Colonic mucosa (tissue), 4 donors: Measurements from ENCODE around the gene ASB11. TPM values are rescaled to one million over a fixed set of nuclear protein-coding genes. Genes with fewer than 3 reads are reported as not detected.
A peak's percentile ranks its signal among the peaks of the same experiment; 100 is the strongest.

ENCODE experiments used
- DNase-seq: peaks from one replicate; pipeline ENCODE4 v3.0.0-alpha.2; 2020
- H3K27ac ChIP-seq: fragments of 200-600 bp; one replicate; pipeline ENCODE4 v1.8.0; 2021
- H3K27me3 ChIP-seq: fragments of 200-600 bp; one replicate; pipeline ENCODE4 v1.8.0; 2021
- H3K36me3 ChIP-seq: fragments of 200-600 bp; one replicate; pipeline ENCODE4 v1.8.0; 2021
- H3K4me1 ChIP-seq: fragments of 200-600 bp; one replicate; pipeline ENCODE4 v1.8.0; 2021; ENCODE audit warnings: mild to moderate bottlenecking
- H3K4me3 ChIP-seq: fragments of 200-600 bp; one replicate; pipeline ENCODE4 v1.8.0; 2021
- H3K9ac ChIP-seq, 2 donors: one replicate each; pipeline ENCODE4 v1.7.0; 2013; ENCODE audit warnings: control low read depth in 2 of 2, low read depth in 2 of 2, low read length in 2 of 2
- H3K9me3 ChIP-seq: fragments of 200-600 bp; one replicate; pipeline ENCODE4 v1.8.0; 2021
- CTCF ChIP-seq: fragments of 200-600 bp; IDR thresholded peaks from one replicate; pipeline ENCODE4 v1.8.0; 2022; ENCODE audit warnings: antibody characterized with exemption, mild to moderate bottlenecking
- intact Hi-C: fragments of 100-400 bp; cut with DNase I; formaldehyde crosslinking; loops from one replicate; pipeline ENCODE4 v1.14.1; 2022
- total RNA-seq, 2 donors: library from RNA; stranded (reverse); fragmentation: NEBNext Ultra II Directional in 1 of 2; extraction: Animal tissue kit (Norgen Biotek cat#: 25700) in 1 of 2; gene quantifications; one replicate each; pipeline ENCODE4 v1.2.1, GENCODE V29; 2021
- donor health status: healthy.
- donor health status: DM: no; HTN: no; CAD: no.
- donor health status: DM: no; HTN: no; CAD: no.

ASB11 gene
- total RNA-seq, 2 donors from 2014 or later = 0.10 TPM; not detected in 1

- Histone ChIP-seq H3K4me3 (peak overlapping the region; percentile 30), H3K9ac (peak overlapping the region in 1 of 2 donors; percentile 41)
- no peak for TF ChIP-seq CTCF
These were observed 20.6 kb upstream of the ASB11 start for GRCh38 chrX:15336023-15336413.

GRCh38 chrX:15335135-15336022 lies 19.9 kb upstream of the ASB11 start, which contains the start of gene PIGA:
TSS of gene PIGA (minus strand) at chrX:15335523. CDS start at chrX:15331930, 3,593 bp downstream.
- H3K9ac ChIP-seq = peak within 1 kb of the TSS; percentile 73 to 81
- H3K9me3 ChIP-seq = no peaks in the 10 kb centered on the region
- H3K27ac ChIP-seq = peak within 1 kb of the TSS; percentile 70
- TF ChIP-seq CTCF = no peak
- H3K4me3 ChIP-seq = peak within 1 kb of the TSS; percentile 59
- intact Hi-C loops = no loop called here
- peaks cover 6% of the 10 kb centered on the region for H3K27me3 ChIP-seq
- peak; percentile 94 for DNase-seq
- no peaks in the 10 kb centered on the region for H3K36me3 ChIP-seq
- no peaks in the 10 kb centered on the region for H3K4me1 ChIP-seq

More at GRCh38 chrX:15336023-15336413, 20.6 kb upstream of the ASB11 start:
- Histone ChIP-seq H3K4me1 (no peaks in the 10 kb centered on the region), H3K27me3 (peaks cover 6% of the 10 kb centered on the region), H3K9me3 (no peaks in the 10 kb centered on the region), H3K36me3 (no peaks in the 10 kb centered on the region), H3K27ac (no peak overlapping the region)
- intact Hi-C loops = no loop called here
- no peak for DNase-seq

GRCh38 chrX:15334561-15334960 lies 19.1 kb upstream of the ASB11 start:
- Histone ChIP-seq H3K27ac (peak overlapping the region; percentile 70), H3K4me1 (no peaks in the 10 kb centered on the region), H3K36me3 (no peaks in the 10 kb centered on the region), H3K9me3 (no peaks in the 10 kb centered on the region), H3K4me3 (peak overlapping the region; percentile 59), H3K27me3 (peaks cover 6% of the 10 kb centered on the region), H3K9ac (peak overlapping the region; percentile 73 to 81)
- no peak for DNase-seq
- intact Hi-C loops = no loop called here
- no peak for TF ChIP-seq CTCF

- Histone ChIP-seq H3K36me3 (no peaks in the 10 kb centered on the region), H3K9ac (no peak overlapping the region), H3K27ac (no peak overlapping the region), H3K27me3 (no peaks in the 10 kb centered on the region), H3K4me1 (no peaks in the 10 kb centered on the region), H3K9me3 (no peaks in the 10 kb centered on the region), H3K4me3 (no peak overlapping the region)
- DNase-seq = no peak
- intact Hi-C loops = no loop called here
- no peak for TF ChIP-seq CTCF
These were observed 13.4 kb upstream of the ASB11 start for GRCh38 chrX:15328821-15329220.

- H3K9ac ChIP-seq = no peak overlapping the region
- no peak overlapping the region for H3K4me3 ChIP-seq
- H3K27me3 ChIP-seq = no peaks in the 10 kb centered on the region
- H3K9me3 ChIP-seq = no peaks in the 10 kb centered on the region
- TF ChIP-seq CTCF = no peak
- no peaks in the 10 kb centered on the region for H3K36me3 ChIP-seq
- no peak overlapping the region for H3K27ac ChIP-seq
- intact Hi-C loops = no loop called here
- no peak for DNase-seq
- no peaks in the 10 kb centered on the region for H3K4me1 ChIP-seq
These were observed 12.7 kb upstream of the ASB11 start for GRCh38 chrX:15328131-15328530.
